ENCODE results near the gene TTC28.
"Not testable (repeated sequence)": the region's sequence is repeated elsewhere in the genome, so short reads cannot be mapped to it uniquely, and the experiment has no call there.

Gene TTC28

DNA sequence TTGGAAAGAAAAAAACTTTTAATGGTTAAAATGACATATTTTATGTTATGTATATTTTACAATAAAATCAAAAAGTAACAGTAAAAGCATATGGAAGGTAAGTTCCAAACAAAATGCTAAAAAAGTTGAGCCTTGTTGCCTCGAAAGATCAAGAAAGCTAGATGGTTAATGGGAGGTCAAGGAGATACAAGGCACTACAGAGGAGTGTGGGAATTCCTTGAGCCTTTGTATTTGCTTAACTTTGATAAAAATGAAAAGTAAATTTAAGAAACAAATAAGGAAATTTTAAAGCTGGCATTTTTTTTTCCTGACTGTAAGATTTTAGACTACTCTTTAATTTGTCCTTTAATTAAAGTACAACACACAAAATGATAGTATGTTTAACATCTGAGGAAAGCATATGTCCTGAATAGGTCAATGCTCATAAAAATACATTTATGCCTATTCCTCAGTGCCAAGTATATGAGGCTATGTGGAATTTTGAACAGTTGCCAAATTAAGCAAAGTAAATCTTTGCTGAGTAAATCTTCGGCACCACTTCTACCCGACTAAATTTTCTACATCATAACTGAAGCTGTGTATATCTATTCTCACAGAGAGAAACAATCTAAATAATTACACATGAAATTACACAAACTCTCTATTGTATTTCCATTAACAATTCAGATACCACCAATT, 108.8 kb downstream of the TTC28 start:
- no peak overlapping the region for H3K4me2 ChIP-seq (ENCODE audit: low read length, poor library complexity, severe bottlenecking)
- no peak overlapping the region for H2AFZ ChIP-seq (ENCODE audit: low read depth, low read length)
- DNase-seq: no peak
- H3K9me3 ChIP-seq (ENCODE audit: control insufficient read depth, low read length): no peaks in the 10 kb centered on the region
- H3K79me1 ChIP-seq (replicated peaks; ENCODE audit: low read length, poor library complexity, severe bottlenecking): no peaks in the 10 kb centered on the region
- no peak overlapping the region for H2AK5ac ChIP-seq (ENCODE audit: low read length, severe bottlenecking)
- no peak overlapping the region for H3K14ac ChIP-seq (ENCODE audit: low read length in 2 of 2)
- H2BK5ac ChIP-seq (ENCODE audit: low read depth, low read length, poor library complexity, severe bottlenecking): no peak overlapping the region
- no peaks in the 10 kb centered on the region for H3K27me3 ChIP-seq (ENCODE audit: control insufficient read depth in 1 of 2, insufficient read depth in 1 of 2, low read length in 2 of 2)
- H3K4ac ChIP-seq (ENCODE audit: low read depth in 1 of 2, low read length in 2 of 2): no peak overlapping the region
- no peak overlapping the region for H4K8ac ChIP-seq (ENCODE audit: low read length)
- no peak overlapping the region for H3K9ac ChIP-seq (ENCODE audit: low read length)
- no peak overlapping the region for H3K23ac ChIP-seq (ENCODE audit: low read length in 2 of 2)
- H2BK15ac ChIP-seq (ENCODE audit: low read depth, poor library complexity, severe bottlenecking): no peak overlapping the region
- H4K91ac ChIP-seq (ENCODE audit: low read length): no peak overlapping the region
- 95% methylated on average over 3 of the region's 3 CpGs for WGBS
- no peak overlapping the region for H2BK12ac ChIP-seq (ENCODE audit: low read length in 2 of 2)
- H3K18ac ChIP-seq (ENCODE audit: low read depth in 1 of 2, low read length in 2 of 2): no peak overlapping the region
- H3K27ac ChIP-seq (ENCODE audit: low read length, poor library complexity, severe bottlenecking): no peak overlapping the region
- peaks cover 1% of the 10 kb centered on the region for H3K4me1 ChIP-seq (ENCODE audit: control insufficient read depth, insufficient read depth, low read depth, low read length)
- no peaks in the 10 kb centered on the region for H3K36me3 ChIP-seq (ENCODE audit: control insufficient read depth in 1 of 2, insufficient read depth in 2 of 2, low read depth in 1 of 2, low read length in 2 of 2)
- no peak overlapping the region for H3K4me3 ChIP-seq (ENCODE audit: insufficient read depth in 1 of 2, low read depth in 1 of 2, low read length in 2 of 2)
- no peak overlapping the region for H2BK120ac ChIP-seq (ENCODE audit: low read depth, low read length)

DNA sequence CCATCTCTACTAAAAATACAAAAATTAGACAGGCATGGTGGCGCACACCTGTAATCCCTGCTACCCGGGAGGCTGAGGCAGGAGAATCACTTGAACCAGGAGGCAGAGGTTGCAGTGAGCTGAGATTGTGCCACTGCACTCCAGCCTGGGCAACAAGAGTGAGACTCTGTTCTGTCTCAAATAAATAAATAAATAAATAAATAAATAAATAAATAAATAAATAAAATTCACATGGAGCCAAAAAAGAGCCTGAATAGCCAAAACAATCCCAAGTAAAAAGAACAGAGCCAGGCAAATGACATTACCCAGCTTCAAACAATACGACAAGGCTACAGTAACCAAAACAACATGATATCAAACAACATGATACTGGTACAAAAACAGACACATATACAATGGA, 110.7 kb downstream of the TTC28 start:
- H3K9me3 ChIP-seq (ENCODE audit: control insufficient read depth, low read length); DNase-seq; H2BK15ac ChIP-seq (ENCODE audit: low read depth, poor library complexity, severe bottlenecking); H3K4me3 ChIP-seq (ENCODE audit: insufficient read depth in 1 of 2, low read depth in 1 of 2, low read length in 2 of 2); H2BK120ac ChIP-seq (ENCODE audit: low read depth, low read length); H2BK12ac ChIP-seq (ENCODE audit: low read length in 2 of 2); H2BK5ac ChIP-seq (ENCODE audit: low read depth, low read length, poor library complexity, severe bottlenecking); H2AFZ ChIP-seq (ENCODE audit: low read depth, low read length); H3K27me3 ChIP-seq (ENCODE audit: control insufficient read depth in 1 of 2, insufficient read depth in 1 of 2, low read length in 2 of 2); H3K36me3 ChIP-seq (ENCODE audit: control insufficient read depth in 1 of 2, insufficient read depth in 2 of 2, low read depth in 1 of 2, low read length in 2 of 2); H2AK5ac ChIP-seq (ENCODE audit: low read length, severe bottlenecking); H3K9ac ChIP-seq (ENCODE audit: low read length); H3K79me1 ChIP-seq (replicated peaks; ENCODE audit: low read length, poor library complexity, severe bottlenecking); H4K8ac ChIP-seq (ENCODE audit: low read length); H3K14ac ChIP-seq (ENCODE audit: low read length in 2 of 2); H3K4ac ChIP-seq (ENCODE audit: low read depth in 1 of 2, low read length in 2 of 2); H4K91ac ChIP-seq (ENCODE audit: low read length); H3K27ac ChIP-seq (ENCODE audit: low read length, poor library complexity, severe bottlenecking); H3K4me1 ChIP-seq (ENCODE audit: control insufficient read depth, insufficient read depth, low read depth, low read length); H3K18ac ChIP-seq (ENCODE audit: low read depth in 1 of 2, low read length in 2 of 2); H3K4me2 ChIP-seq (ENCODE audit: low read length, poor library complexity, severe bottlenecking); H3K23ac ChIP-seq (ENCODE audit: low read length in 2 of 2): not testable (repeated sequence)
- 100% methylated on average over 3 of the region's 3 CpGs for WGBS

GRCh38 chr22:28568099-28568498, 111.5 kb downstream of the TTC28 start:
- H3K14ac ChIP-seq (ENCODE audit: low read length in 2 of 2): no peak overlapping the region
- no peak overlapping the region for H2BK120ac ChIP-seq (ENCODE audit: low read depth, low read length)
- H2AK5ac ChIP-seq (ENCODE audit: low read length, severe bottlenecking): no peak overlapping the region
- H3K79me1 ChIP-seq (replicated peaks; ENCODE audit: low read length, poor library complexity, severe bottlenecking): no peaks in the 10 kb centered on the region
- H3K36me3 ChIP-seq (ENCODE audit: control insufficient read depth in 1 of 2, insufficient read depth in 2 of 2, low read depth in 1 of 2, low read length in 2 of 2): no peaks in the 10 kb centered on the region
- H3K4me2 ChIP-seq (ENCODE audit: low read length, poor library complexity, severe bottlenecking): no peak overlapping the region
- H3K9me3 ChIP-seq (ENCODE audit: control insufficient read depth, low read length): no peaks in the 10 kb centered on the region
- H3K27me3 ChIP-seq (ENCODE audit: control insufficient read depth in 1 of 2, insufficient read depth in 1 of 2, low read length in 2 of 2): no peaks in the 10 kb centered on the region
- H3K4me1 ChIP-seq (ENCODE audit: control insufficient read depth, insufficient read depth, low read depth, low read length): peaks cover 1% of the 10 kb centered on the region
- H3K4ac ChIP-seq (ENCODE audit: low read depth in 1 of 2, low read length in 2 of 2): no peak overlapping the region
- no peak overlapping the region for H2AFZ ChIP-seq (ENCODE audit: low read depth, low read length)
- DNase-seq: no peak
- no peak overlapping the region for H3K4me3 ChIP-seq (ENCODE audit: insufficient read depth in 1 of 2, low read depth in 1 of 2, low read length in 2 of 2)
- no peak overlapping the region for H2BK5ac ChIP-seq (ENCODE audit: low read depth, low read length, poor library complexity, severe bottlenecking)
- H3K23ac ChIP-seq (ENCODE audit: low read length in 2 of 2): no peak overlapping the region
- no peak overlapping the region for H3K27ac ChIP-seq (ENCODE audit: low read length, poor library complexity, severe bottlenecking)
- H4K8ac ChIP-seq (ENCODE audit: low read length): no peak overlapping the region
- H3K9ac ChIP-seq (ENCODE audit: low read length): no peak overlapping the region
- no peak overlapping the region for H3K18ac ChIP-seq (ENCODE audit: low read depth in 1 of 2, low read length in 2 of 2)
- H2BK15ac ChIP-seq (ENCODE audit: low read depth, poor library complexity, severe bottlenecking): no peak overlapping the region
- H4K91ac ChIP-seq (ENCODE audit: low read length): no peak overlapping the region
- H2BK12ac ChIP-seq (ENCODE audit: low read length in 2 of 2): no peak overlapping the region

- H2AK5ac ChIP-seq (ENCODE audit: low read length, severe bottlenecking); H2BK120ac ChIP-seq (ENCODE audit: low read depth, low read length); H3K9me3 ChIP-seq (ENCODE audit: control insufficient read depth, low read length); H2BK12ac ChIP-seq (ENCODE audit: low read length in 2 of 2); H2AFZ ChIP-seq (ENCODE audit: low read depth, low read length); H3K23ac ChIP-seq (ENCODE audit: low read length in 2 of 2); H3K4ac ChIP-seq (ENCODE audit: low read depth in 1 of 2, low read length in 2 of 2); H3K4me1 ChIP-seq (ENCODE audit: control insufficient read depth, insufficient read depth, low read depth, low read length); H2BK5ac ChIP-seq (ENCODE audit: low read depth, low read length, poor library complexity, severe bottlenecking); H3K27ac ChIP-seq (ENCODE audit: low read length, poor library complexity, severe bottlenecking); H3K79me1 ChIP-seq (replicated peaks; ENCODE audit: low read length, poor library complexity, severe bottlenecking); H4K8ac ChIP-seq (ENCODE audit: low read length); H4K91ac ChIP-seq (ENCODE audit: low read length); DNase-seq; H3K14ac ChIP-seq (ENCODE audit: low read length in 2 of 2); H3K4me2 ChIP-seq (ENCODE audit: low read length, poor library complexity, severe bottlenecking); H2BK15ac ChIP-seq (ENCODE audit: low read depth, poor library complexity, severe bottlenecking); H3K36me3 ChIP-seq (ENCODE audit: control insufficient read depth in 1 of 2, insufficient read depth in 2 of 2, low read depth in 1 of 2, low read length in 2 of 2); H3K18ac ChIP-seq (ENCODE audit: low read depth in 1 of 2, low read length in 2 of 2); H3K9ac ChIP-seq (ENCODE audit: low read length); H3K4me3 ChIP-seq (ENCODE audit: insufficient read depth in 1 of 2, low read depth in 1 of 2, low read length in 2 of 2); H3K27me3 ChIP-seq (ENCODE audit: control insufficient read depth in 1 of 2, insufficient read depth in 1 of 2, low read length in 2 of 2): not testable (repeated sequence)
- 100% methylated on average over 10 of the region's 12 CpGs for WGBS
Measured at GRCh38 chr22:28566920-28567499, 112.6 kb downstream of the TTC28 start.
